ENCODE results near the gene DENND5A. TPM values are rescaled to one million over a fixed set of nuclear protein-coding genes. Genes with fewer than 3 reads are reported as not detected.

DENND5A gene
- total and polyA plus RNA-seq, 4 donors, result 7.9 to 45.8 (median 18.2) TPM

- H3K9me3 ChIP-seq (ENCODE audit: control insufficient read depth in 4 of 4, low read length in 3 of 4), result no peaks in the 10 kb centered on the region
- H3K9ac ChIP-seq (ENCODE audit: low read depth in 1 of 2, low read length in 2 of 2), result no peak overlapping the region
- H3K4me3 ChIP-seq (ENCODE audit: low read depth in 1 of 3, low read length in 3 of 3), result no peak overlapping the region
- WGBS, result 91% methylated on average over 2 of the region's 2 CpGs
- no peaks in the 10 kb centered on the region for H3K36me3 ChIP-seq (ENCODE audit: control insufficient read depth in 4 of 4, insufficient read depth in 3 of 4, low read depth in 1 of 4, low read length in 3 of 4)
- DNase-seq (ENCODE audit: low spot score), result no peak
- H3K4me1 ChIP-seq (ENCODE audit: control insufficient read depth in 4 of 4, insufficient read depth in 4 of 4, low read length in 3 of 4), result peaks cover 0 to 4% (median 0%) of the 10 kb centered on the region in 4 donors
- no peaks in the 10 kb centered on the region for H3K27me3 ChIP-seq (ENCODE audit: control insufficient read depth in 4 of 4, insufficient read depth in 4 of 4, low read length in 3 of 4)
- TF ChIP-seq REST (IDR thresholded peaks at IDR 0.05) (no peak), SP1 (IDR thresholded peaks at IDR 0.05) (no peak), NR2F2 (IDR thresholded peaks at IDR 0.05) (no peak), RAD21 (IDR thresholded peaks at IDR 0.05) (no peak), JUND (IDR thresholded peaks at IDR 0.05) (no peak), HNF4G (IDR thresholded peaks at IDR 0.05) (no peak), HNF4A (conservative IDR thresholded peaks at IDR 0.05) (no peak), RXRA (IDR thresholded peaks at IDR 0.05) (no peak), ZBTB33 (IDR thresholded peaks at IDR 0.05) (no peak), GABPA (IDR thresholded peaks at IDR 0.05 in 1 of 2, conservative IDR thresholded peaks at IDR 0.05 in 1 of 2) (no peak), FOXA2 (IDR thresholded peaks at IDR 0.05) (no peak)
- no peak overlapping the region for H3K27ac ChIP-seq (ENCODE audit: low read depth in 1 of 2, low read length in 2 of 2)
These were observed 4.4 kb upstream of the DENND5A start for GRCh38 chr11:9269492-9270013.

GRCh38 chr11:9267680-9268079 is 2.5 kb upstream of the DENND5A start:
- Histone ChIP-seq H3K27me3 (ENCODE audit: control insufficient read depth in 4 of 4, insufficient read depth in 4 of 4, low read length in 3 of 4) (no peaks in the 10 kb centered on the region), H3K36me3 (ENCODE audit: control insufficient read depth in 4 of 4, insufficient read depth in 3 of 4, low read depth in 1 of 4, low read length in 3 of 4) (no peaks in the 10 kb centered on the region), H3K27ac (ENCODE audit: low read depth in 1 of 2, low read length in 2 of 2) (no peak overlapping the region), H3K9me3 (ENCODE audit: control insufficient read depth in 4 of 4, low read length in 3 of 4) (no peaks in the 10 kb centered on the region), H3K4me1 (ENCODE audit: control insufficient read depth in 4 of 4, insufficient read depth in 4 of 4, low read length in 3 of 4) (peaks cover 0 to 7% (median 0%) of the 10 kb centered on the region in 4 donors), H3K4me3 (ENCODE audit: low read depth in 1 of 3, low read length in 3 of 3) (no peak overlapping the region), H3K9ac (ENCODE audit: low read depth in 1 of 2, low read length in 2 of 2) (no peak overlapping the region)
- 82% methylated on average over 4 of the region's 4 CpGs for WGBS
- no peak for TF ChIP-seq HNF4A (conservative IDR thresholded peaks at IDR 0.05)
- no peak for TF ChIP-seq FOXA1 (IDR thresholded peaks at IDR 0.05)
- TF ChIP-seq EGR1 (IDR thresholded peaks at IDR 0.05; ENCODE audit: low read depth in 2 of 2), result no peak
- no peak for TF ChIP-seq YY1 (IDR thresholded peaks at IDR 0.05)
- TF ChIP-seq GABPA (IDR thresholded peaks at IDR 0.05 in 1 of 2, conservative IDR thresholded peaks at IDR 0.05 in 1 of 2), result no peak
- no peak for TF ChIP-seq ATF3 (IDR thresholded peaks at IDR 0.05)
- no peak for TF ChIP-seq NR2F2 (IDR thresholded peaks at IDR 0.05)
- TF ChIP-seq JUND (IDR thresholded peaks at IDR 0.05), result no peak
- no peak for TF ChIP-seq CTCF (IDR thresholded peaks at IDR 0.05; ENCODE audit: low read depth, low read length, missing input control)
- no peak for TF ChIP-seq RAD21 (IDR thresholded peaks at IDR 0.05)
- TF ChIP-seq TAF1 (conservative IDR thresholded peaks at IDR 0.05), result no peak
- no peak for TF ChIP-seq RXRA (IDR thresholded peaks at IDR 0.05)
- no peak for TF ChIP-seq HNF4G (IDR thresholded peaks at IDR 0.05)
- TF ChIP-seq MAX (IDR thresholded peaks at IDR 0.05), result no peak
- TF ChIP-seq SP1 (IDR thresholded peaks at IDR 0.05), result no peak
- DNase-seq (ENCODE audit: low spot score), result no peak

Data from liver (tissue), 9 donors.